GM11168 (cell line): ENCODE results near the gene MLST8.

Experiments used
- in situ Hi-C: fragments of 300-500 bp; cut with MboI; formaldehyde crosslinking; loops from one replicate; pipeline ENCODE4 v1.12.0; 2022; ENCODE audit warnings: low sequenced_read_pairs; ENCODE audit not compliant: unreplicated experiment

Gene MLST8

GRCh38 chr16:2228161-2228824 lies 23.0 kb downstream of the MLST8 start:
- in situ Hi-C loops: no loop called here

GRCh38 chr16:2229091-2229490 lies 23.8 kb downstream of the MLST8 start:
- in situ Hi-C loops: no loop called here

- in situ Hi-C loops: no loop called here
Observed at GRCh38 chr16:2229632-2230250, 24.5 kb downstream of the MLST8 start.

- in situ Hi-C loops: no loop called here
Observed at GRCh38 chr16:2230376-2230775, 25.1 kb downstream of the MLST8 start.

- in situ Hi-C loops: no loop called here
Observed at GRCh38 chr16:2231016-2231931, 26.0 kb downstream of the MLST8 start.

GRCh38 chr16:2232094-2232990 lies 27.1 kb downstream of the MLST8 start:
- in situ Hi-C loops: no loop called here

- in situ Hi-C loops: no loop called here
Observed at GRCh38 chr16:2233046-2233775, 28.0 kb downstream of the MLST8 start.

- in situ Hi-C loops: no loop called here
Observed at GRCh38 chr16:2233872-2234812, 28.9 kb downstream of the MLST8 start.

- in situ Hi-C loops: no loop called here
Observed at GRCh38 chr16:2234813-2235170, 29.5 kb downstream of the MLST8 start.

GRCh38 chr16:2235234-2235651 lies 30.0 kb downstream of the MLST8 start:
- in situ Hi-C loops: no loop called here

- in situ Hi-C loops: no loop called here
Observed at GRCh38 chr16:2235695-2236336, 30.6 kb downstream of the MLST8 start.

- in situ Hi-C loops: no loop called here
Observed at GRCh38 chr16:2236337-2237101, 31.3 kb downstream of the MLST8 start, which contains the start of gene DNASE1L2. Gene DNASE1L2, plus strand, starts transcription at chr16:2236444. Its CDS starts 373 bp downstream, at chr16:2236817.

- in situ Hi-C loops: no loop called here
Observed at GRCh38 chr16:2237102-2237482, 31.8 kb downstream of the MLST8 start.

- in situ Hi-C loops: no loop called here
Observed at GRCh38 chr16:2237493-2238149, 32.4 kb downstream of the MLST8 start.

- in situ Hi-C loops: no loop called here
Observed at GRCh38 chr16:2238150-2238837, 33.0 kb downstream of the MLST8 start.
